HepG2 (cell line): ENCODE measurements around the gene RAB2B. TPM values are rescaled to one million over a fixed set of nuclear protein-coding genes. Genes with fewer than 3 reads are reported as not detected.

ENCODE experiments used
- EP300 ChIP-seq, 3 experiments: sonication (generic) in 1 of 3; formaldehyde crosslinking in 1 of 3; IDR thresholded peaks; 2 replicates each; pipeline versions ENCODE4 v1.5.1 to v1.6.1; 2011 to 2020; ENCODE audit warnings: low read depth in 2 of 3, low read length in 2 of 3, borderline replicate concordance in 1 of 3, improper control_type of control experiment in 1 of 3, mild to moderate bottlenecking in 1 of 3, missing genetic modification reagents in 1 of 3, moderate library complexity in 1 of 3
- IRF2 ChIP-seq: IDR thresholded peaks from 2 replicates; pipeline ENCODE4 v1.6.1; 2018; ENCODE audit warnings: missing genetic modification reagents, missing compliant biosample characterization
- NCOA2 ChIP-seq: sonication (generic); formaldehyde crosslinking; IDR thresholded peaks from 2 replicates; pipeline ENCODE4 v1.8.0; 2022; ENCODE audit warnings: inconsistent platforms
- POGZ ChIP-seq: sonication (generic); formaldehyde crosslinking; IDR thresholded peaks from 2 replicates; pipeline ENCODE4 v1.4.0; 2020; ENCODE audit warnings: mild to moderate bottlenecking, missing genetic modification reagents
- RCOR2 ChIP-seq: IDR thresholded peaks from 2 replicates; pipeline ENCODE4 v1.6.1; 2016; ENCODE audit warnings: missing biosample characterization, missing genetic modification reagents
- REL ChIP-seq: sonication (generic); formaldehyde crosslinking; conservative IDR thresholded peaks from 2 replicates; pipeline ENCODE4 v1.8.0; 2022; ENCODE audit warnings: mild to moderate bottlenecking, missing genetic modification reagents, moderate library complexity
- RNF2 ChIP-seq: fragments of 450-650 bp; conservative IDR thresholded peaks from 2 replicates; pipeline ENCODE4 v1.6.1; 2016; ENCODE audit warnings: low read depth
- SAFB2 ChIP-seq: sonication (generic); formaldehyde crosslinking; IDR thresholded peaks from 2 replicates; pipeline ENCODE4 v1.5.1; 2020; ENCODE audit warnings: missing genetic modification reagents, low read depth, mild to moderate bottlenecking, borderline replicate concordance
- ZFP1 ChIP-seq: IDR thresholded peaks from 2 replicates; pipeline ENCODE4 v1.6.1; 2016
- ZNF205 ChIP-seq: IDR thresholded peaks from 2 replicates; pipeline ENCODE4 v1.6.1; 2018; ENCODE audit warnings: missing biosample characterization, missing genetic modification reagents
- ZNF224 ChIP-seq: sonication (generic); formaldehyde crosslinking; IDR thresholded peaks from 2 replicates; pipeline ENCODE4 v1.5.0; 2020; ENCODE audit warnings: mild to moderate bottlenecking, missing genetic modification reagents
- ZNF816 ChIP-seq: sonication (generic); formaldehyde crosslinking; IDR thresholded peaks from 2 replicates; pipeline ENCODE4 v1.8.0; 2022; ENCODE audit warnings: missing genetic modification reagents, mild to moderate bottlenecking, borderline replicate concordance
- ZSCAN30 ChIP-seq: sonication (generic); formaldehyde crosslinking; IDR thresholded peaks from 2 replicates; pipeline ENCODE4 v1.5.0; 2020; ENCODE audit warnings: mild to moderate bottlenecking, missing genetic modification reagents
- polyA plus RNA-seq, 8 experiments: library from polyadenylated mRNA; depleted of rRNA in 3 of 8; stranded (reverse) in 7 of 8; unstranded in 1 of 8; fragments of >200 nt; fragmentation: Illumina TruSeq in 4 of 8; extraction: Trizol in 4 of 8; gene quantifications; 2 replicates each; pipeline versions ENCODE4 v1.2.1 to v1.2.3, GENCODE V29; 2011 to 2016; ENCODE audit warnings: low read depth in 4 of 8, missing spikeins in 1 of 8, mixed read lengths in 1 of 8; ENCODE audit not compliant: insufficient read depth in 1 of 8
- total RNA-seq, 5 experiments: library from RNA; depleted of rRNA; stranded (reverse); fragments of >200 nt; fragmentation: Illumina TruSeq; extraction: Trizol; gene quantifications; 2 replicates each; pipeline ENCODE4 v1.2.3, GENCODE V29; 2016; ENCODE audit warnings: low read depth in 1 of 5
- TF ChIP-seq, protein P1 (sequence below): IDR thresholded peaks from 2 replicates; pipeline ENCODE4 v1.6.1; 2012; ENCODE audit warnings: low read depth, low read length, improper control_type of control experiment
- TF ChIP-seq, protein P2 (sequence below), 2 experiments: IDR thresholded peaks; 2 replicates each; pipeline ENCODE4 v1.6.1; 2011 to 2012; ENCODE audit warnings: low read length in 2 of 2, borderline replicate concordance in 1 of 2, low read depth in 1 of 2, mild to moderate bottlenecking in 1 of 2, moderate library complexity in 1 of 2
- TF ChIP-seq, protein P3 (sequence below): sonication (generic); formaldehyde crosslinking; IDR thresholded peaks from 2 replicates; pipeline ENCODE4 v1.5.1; 2020; ENCODE audit warnings: mild to moderate bottlenecking, missing genetic modification reagents, moderate library complexity
- TF ChIP-seq, protein P4 (sequence below): sonication (generic); formaldehyde crosslinking; IDR thresholded peaks from 2 replicates; pipeline ENCODE4 v1.4.0; 2020; ENCODE audit warnings: missing genetic modification reagents, borderline replicate concordance

RAB2B gene
- total and polyA plus RNA-seq, 2 of the 13 experiments (the other 11 are each of a cell fraction or from before 2014, with no cell fraction given) = 36.0 to 60.6 TPM

DNA sequence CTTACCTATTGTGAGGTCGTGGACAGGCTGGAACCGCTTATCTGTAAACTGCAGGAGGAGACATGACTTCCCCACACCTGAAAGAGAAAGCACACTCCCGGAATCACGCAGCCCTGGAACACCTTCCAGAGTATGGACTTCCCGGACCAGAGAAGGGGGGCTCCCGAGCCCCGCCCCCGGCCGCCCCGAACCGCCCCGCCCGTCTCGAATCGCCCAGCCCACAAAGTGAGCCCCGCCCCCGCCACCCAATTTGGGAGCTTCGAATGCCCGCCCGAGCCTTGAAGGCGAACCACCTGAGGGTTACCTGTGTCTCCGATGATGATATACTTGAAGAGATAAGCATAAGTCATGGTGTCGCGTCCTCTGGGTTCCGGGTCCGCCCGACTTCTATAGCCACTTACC lies 235 bp downstream of the RAB2B start (continued):
- no peak for TF ChIP-seq POGZ (CRISPR knock-in tag)
- no peak for TF ChIP-seq RNF2
- TF ChIP-seq, protein P1, sequence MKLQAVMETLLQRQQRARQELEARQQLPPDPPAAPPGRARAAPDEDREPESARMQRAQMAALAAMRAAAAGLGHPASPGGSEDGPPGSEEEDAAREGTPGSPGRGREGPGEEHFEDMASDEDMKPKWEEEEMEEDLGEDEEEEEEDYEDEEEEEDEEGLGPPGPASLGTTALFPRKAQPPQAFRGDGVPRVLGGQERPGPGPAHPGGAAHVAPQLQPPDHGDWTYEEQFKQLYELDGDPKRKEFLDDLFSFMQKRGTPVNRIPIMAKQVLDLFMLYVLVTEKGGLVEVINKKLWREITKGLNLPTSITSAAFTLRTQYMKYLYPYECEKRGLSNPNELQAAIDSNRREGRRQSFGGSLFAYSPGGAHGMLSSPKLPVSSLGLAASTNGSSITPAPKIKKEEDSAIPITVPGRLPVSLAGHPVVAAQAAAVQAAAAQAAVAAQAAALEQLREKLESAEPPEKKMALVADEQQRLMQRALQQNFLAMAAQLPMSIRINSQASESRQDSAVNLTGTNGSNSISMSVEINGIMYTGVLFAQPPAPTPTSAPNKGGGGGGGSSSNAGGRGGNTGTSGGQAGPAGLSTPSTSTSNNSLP = 0 out of 2 replicates have a peak, but pooled peaks have one; percentile 55
- peak; percentile 56; the same call in 1 of the 2 replicates for TF ChIP-seq ZFP1 (CRISPR knock-in tag)
- TF ChIP-seq ZNF816 (CRISPR knock-in tag) = 0 out of 2 replicates have a peak, but pooled peaks have one; percentile 59
- no peak for TF ChIP-seq EP300 (IDR thresholded peaks at IDR 0.05; ENCODE audit: low read depth in 2 of 2, low read length in 2 of 2)
- TF ChIP-seq EP300 (CRISPR knock-in tag; IDR thresholded peaks at IDR 0.05; ENCODE audit: borderline replicate concordance) = peak; percentile 34; the same call in 1 of the 2 replicates
- TF ChIP-seq, protein P2, sequence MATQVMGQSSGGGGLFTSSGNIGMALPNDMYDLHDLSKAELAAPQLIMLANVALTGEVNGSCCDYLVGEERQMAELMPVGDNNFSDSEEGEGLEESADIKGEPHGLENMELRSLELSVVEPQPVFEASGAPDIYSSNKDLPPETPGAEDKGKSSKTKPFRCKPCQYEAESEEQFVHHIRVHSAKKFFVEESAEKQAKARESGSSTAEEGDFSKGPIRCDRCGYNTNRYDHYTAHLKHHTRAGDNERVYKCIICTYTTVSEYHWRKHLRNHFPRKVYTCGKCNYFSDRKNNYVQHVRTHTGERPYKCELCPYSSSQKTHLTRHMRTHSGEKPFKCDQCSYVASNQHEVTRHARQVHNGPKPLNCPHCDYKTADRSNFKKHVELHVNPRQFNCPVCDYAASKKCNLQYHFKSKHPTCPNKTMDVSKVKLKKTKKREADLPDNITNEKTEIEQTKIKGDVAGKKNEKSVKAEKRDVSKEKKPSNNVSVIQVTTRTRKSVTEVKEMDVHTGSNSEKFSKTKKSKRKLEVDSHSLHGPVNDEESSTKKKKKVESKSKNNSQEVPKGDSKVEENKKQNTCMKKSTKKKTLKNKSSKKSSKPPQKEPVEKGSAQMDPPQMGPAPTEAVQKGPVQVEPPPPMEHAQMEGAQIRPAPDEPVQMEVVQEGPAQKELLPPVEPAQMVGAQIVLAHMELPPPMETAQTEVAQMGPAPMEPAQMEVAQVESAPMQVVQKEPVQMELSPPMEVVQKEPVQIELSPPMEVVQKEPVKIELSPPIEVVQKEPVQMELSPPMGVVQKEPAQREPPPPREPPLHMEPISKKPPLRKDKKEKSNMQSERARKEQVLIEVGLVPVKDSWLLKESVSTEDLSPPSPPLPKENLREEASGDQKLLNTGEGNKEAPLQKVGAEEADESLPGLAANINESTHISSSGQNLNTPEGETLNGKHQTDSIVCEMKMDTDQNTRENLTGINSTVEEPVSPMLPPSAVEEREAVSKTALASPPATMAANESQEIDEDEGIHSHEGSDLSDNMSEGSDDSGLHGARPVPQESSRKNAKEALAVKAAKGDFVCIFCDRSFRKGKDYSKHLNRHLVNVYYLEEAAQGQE (IDR thresholded peaks at IDR 0.05; ENCODE audit: borderline replicate concordance in 1 of 2, low read depth in 1 of 2, low read length in 2 of 2) = peak in 1 of 2 experiments; percentile 65; a peak in 1 of 4 replicates
- TF ChIP-seq REL (CRISPR knock-in tag) = 0 out of 2 replicates have a peak, but pooled peaks have one; percentile 20
- no peak for TF ChIP-seq SAFB2
- TF ChIP-seq ZNF224 (CRISPR knock-in tag) = no peak
- TF ChIP-seq ZNF205 (CRISPR knock-in tag) = peak; percentile 53; the same call in 1 of the 2 replicates
- TF ChIP-seq, protein P3, sequence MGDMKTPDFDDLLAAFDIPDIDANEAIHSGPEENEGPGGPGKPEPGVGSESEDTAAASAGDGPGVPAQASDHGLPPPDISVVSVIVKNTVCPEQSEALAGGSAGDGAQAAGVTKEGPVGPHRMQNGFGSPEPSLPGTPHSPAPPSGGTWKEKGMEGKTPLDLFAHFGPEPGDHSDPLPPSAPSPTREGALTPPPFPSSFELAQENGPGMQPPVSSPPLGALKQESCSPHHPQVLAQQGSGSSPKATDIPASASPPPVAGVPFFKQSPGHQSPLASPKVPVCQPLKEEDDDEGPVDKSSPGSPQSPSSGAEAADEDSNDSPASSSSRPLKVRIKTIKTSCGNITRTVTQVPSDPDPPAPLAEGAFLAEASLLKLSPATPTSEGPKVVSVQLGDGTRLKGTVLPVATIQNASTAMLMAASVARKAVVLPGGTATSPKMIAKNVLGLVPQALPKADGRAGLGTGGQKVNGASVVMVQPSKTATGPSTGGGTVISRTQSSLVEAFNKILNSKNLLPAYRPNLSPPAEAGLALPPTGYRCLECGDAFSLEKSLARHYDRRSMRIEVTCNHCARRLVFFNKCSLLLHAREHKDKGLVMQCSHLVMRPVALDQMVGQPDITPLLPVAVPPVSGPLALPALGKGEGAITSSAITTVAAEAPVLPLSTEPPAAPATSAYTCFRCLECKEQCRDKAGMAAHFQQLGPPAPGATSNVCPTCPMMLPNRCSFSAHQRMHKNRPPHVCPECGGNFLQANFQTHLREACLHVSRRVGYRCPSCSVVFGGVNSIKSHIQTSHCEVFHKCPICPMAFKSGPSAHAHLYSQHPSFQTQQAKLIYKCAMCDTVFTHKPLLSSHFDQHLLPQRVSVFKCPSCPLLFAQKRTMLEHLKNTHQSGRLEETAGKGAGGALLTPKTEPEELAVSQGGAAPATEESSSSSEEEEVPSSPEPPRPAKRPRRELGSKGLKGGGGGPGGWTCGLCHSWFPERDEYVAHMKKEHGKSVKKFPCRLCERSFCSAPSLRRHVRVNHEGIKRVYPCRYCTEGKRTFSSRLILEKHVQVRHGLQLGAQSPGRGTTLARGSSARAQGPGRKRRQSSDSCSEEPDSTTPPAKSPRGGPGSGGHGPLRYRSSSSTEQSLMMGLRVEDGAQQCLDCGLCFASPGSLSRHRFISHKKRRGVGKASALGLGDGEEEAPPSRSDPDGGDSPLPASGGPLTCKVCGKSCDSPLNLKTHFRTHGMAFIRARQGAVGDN (CRISPR knock-in tag) = no peak
- TF ChIP-seq IRF2 (CRISPR knock-in tag) = no peak
- no peak for TF ChIP-seq ZSCAN30 (CRISPR knock-in tag)
- 0 out of 2 replicates have a peak, but pooled peaks have one; percentile 27 for TF ChIP-seq NCOA2 (CRISPR knock-in tag)
- TF ChIP-seq RCOR2 (CRISPR knock-in tag) = no peak
- TF ChIP-seq, protein P4, sequence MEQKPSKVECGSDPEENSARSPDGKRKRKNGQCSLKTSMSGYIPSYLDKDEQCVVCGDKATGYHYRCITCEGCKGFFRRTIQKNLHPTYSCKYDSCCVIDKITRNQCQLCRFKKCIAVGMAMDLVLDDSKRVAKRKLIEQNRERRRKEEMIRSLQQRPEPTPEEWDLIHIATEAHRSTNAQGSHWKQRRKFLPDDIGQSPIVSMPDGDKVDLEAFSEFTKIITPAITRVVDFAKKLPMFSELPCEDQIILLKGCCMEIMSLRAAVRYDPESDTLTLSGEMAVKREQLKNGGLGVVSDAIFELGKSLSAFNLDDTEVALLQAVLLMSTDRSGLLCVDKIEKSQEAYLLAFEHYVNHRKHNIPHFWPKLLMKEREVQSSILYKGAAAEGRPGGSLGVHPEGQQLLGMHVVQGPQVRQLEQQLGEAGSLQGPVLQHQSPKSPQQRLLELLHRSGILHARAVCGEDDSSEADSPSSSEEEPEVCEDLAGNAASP (CRISPR knock-in tag) = peak; percentile 33; the same call in 1 of the 2 replicates
